Activated CD8-positive, alpha-beta memory T cell treated with anti-CD3 and anti-CD28 coated beads for 48 hours (primary cell): ENCODE results near the gene ZNF384.

Source experiments
- DNase-seq, 3 experiments: peaks; one replicate each; pipeline ENCODE4 v3.0.0-alpha.2; 2020; ENCODE audit warnings: low read depth in 2 of 3, low spot score in 2 of 3

The ZNF384 gene

GRCh38 chr12:6626654-6627283, 62.4 kb downstream of the ZNF384 start:
- no peak for DNase-seq

- no peak for DNase-seq
Measured at GRCh38 chr12:6620885-6621274, 68.3 kb downstream of the ZNF384 start.

- DNase-seq = no peak
Measured at GRCh38 chr12:6620137-6620884, 68.9 kb downstream of the ZNF384 start.

- no peak for DNase-seq
Measured at GRCh38 chr12:6618483-6619225, 70.5 kb downstream of the ZNF384 start.
